ENCODE data around the gene EPS15. TPM values are rescaled to one million over a fixed set of nuclear protein-coding genes. Genes with fewer than 3 reads are reported as not detected.
"Not testable (repeated sequence)": the region's sequence is repeated elsewhere in the genome, so short reads cannot be mapped to it uniquely, and the experiment has no call there.

The EPS15 gene
- total RNA-seq, 1 donor from 2014 or later, result 120 TPM

DNA sequence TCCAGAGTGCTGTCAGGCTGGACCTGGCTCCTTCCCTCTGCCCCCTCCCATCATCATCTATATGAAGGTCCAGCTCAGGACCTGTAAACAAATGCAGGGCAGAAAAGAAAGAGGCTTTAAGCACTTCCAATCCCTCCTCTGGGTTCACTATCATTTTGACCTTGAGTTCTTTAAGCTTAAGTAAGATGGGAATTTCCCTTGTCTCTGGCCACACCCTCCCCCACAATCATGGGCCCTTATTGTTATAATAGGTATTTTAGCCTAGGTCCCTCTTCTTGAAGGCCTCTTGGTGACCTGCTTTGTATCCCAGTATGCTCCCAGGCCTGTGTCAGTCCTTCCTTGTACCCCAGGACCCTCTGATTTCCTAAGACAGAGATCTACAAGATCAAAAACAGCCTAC, 45.1 kb upstream of the EPS15 start:
- peaks cover 15% of the 10 kb centered on the region for H3K4me1 Mint-ChIP-seq (ENCODE audit: unreplicated experiment)
- no peak overlapping the region for H3K4me3 Mint-ChIP-seq (ENCODE audit: unreplicated experiment)
- no peaks in the 10 kb centered on the region for H3K9me3 Mint-ChIP-seq (ENCODE audit: unreplicated experiment)
- TF ChIP-seq, protein P1, sequence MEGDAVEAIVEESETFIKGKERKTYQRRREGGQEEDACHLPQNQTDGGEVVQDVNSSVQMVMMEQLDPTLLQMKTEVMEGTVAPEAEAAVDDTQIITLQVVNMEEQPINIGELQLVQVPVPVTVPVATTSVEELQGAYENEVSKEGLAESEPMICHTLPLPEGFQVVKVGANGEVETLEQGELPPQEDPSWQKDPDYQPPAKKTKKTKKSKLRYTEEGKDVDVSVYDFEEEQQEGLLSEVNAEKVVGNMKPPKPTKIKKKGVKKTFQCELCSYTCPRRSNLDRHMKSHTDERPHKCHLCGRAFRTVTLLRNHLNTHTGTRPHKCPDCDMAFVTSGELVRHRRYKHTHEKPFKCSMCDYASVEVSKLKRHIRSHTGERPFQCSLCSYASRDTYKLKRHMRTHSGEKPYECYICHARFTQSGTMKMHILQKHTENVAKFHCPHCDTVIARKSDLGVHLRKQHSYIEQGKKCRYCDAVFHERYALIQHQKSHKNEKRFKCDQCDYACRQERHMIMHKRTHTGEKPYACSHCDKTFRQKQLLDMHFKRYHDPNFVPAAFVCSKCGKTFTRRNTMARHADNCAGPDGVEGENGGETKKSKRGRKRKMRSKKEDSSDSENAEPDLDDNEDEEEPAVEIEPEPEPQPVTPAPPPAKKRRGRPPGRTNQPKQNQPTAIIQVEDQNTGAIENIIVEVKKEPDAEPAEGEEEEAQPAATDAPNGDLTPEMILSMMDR (IDR thresholded peaks at IDR 0.05; ENCODE audit: unreplicated experiment), result no peak
- no peaks in the 10 kb centered on the region for H3K36me3 Mint-ChIP-seq (ENCODE audit: low read depth, unreplicated experiment)
- H3K27ac Mint-ChIP-seq (ENCODE audit: unreplicated experiment), result no peak overlapping the region
- H3K27me3 Mint-ChIP-seq (ENCODE audit: unreplicated experiment), result peaks cover 5% of the 10 kb centered on the region
- no peak for DNase-seq (ENCODE audit: low spot score)

DNA sequence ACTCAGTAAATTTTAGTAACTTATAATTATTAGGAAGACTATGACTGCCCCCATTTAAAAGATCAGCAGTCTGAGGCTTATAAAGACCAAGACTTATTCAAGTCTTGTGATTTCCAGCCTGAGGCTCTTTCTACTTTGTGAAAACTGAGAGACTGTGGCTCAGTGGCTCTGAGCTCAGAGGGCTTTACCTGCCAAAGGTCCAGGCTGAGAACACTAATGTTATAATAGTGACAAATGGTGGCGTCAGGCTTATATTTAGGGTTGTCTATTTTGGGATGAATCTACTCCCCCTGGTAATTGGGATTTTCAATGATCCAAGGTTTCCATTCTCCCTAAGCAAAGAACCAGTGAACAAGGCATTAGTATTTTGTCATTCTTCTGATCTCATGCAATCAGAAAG, 42.6 kb upstream of the EPS15 start:
- H3K27ac Mint-ChIP-seq (ENCODE audit: unreplicated experiment), result no peak overlapping the region
- no peaks in the 10 kb centered on the region for H3K27me3 Mint-ChIP-seq (ENCODE audit: unreplicated experiment)
- TF ChIP-seq, protein P1 (IDR thresholded peaks at IDR 0.05; ENCODE audit: unreplicated experiment), result no peak
- no peak overlapping the region for H3K4me3 Mint-ChIP-seq (ENCODE audit: unreplicated experiment)
- peaks cover 18% of the 10 kb centered on the region for H3K4me1 Mint-ChIP-seq (ENCODE audit: unreplicated experiment)
- H3K36me3 Mint-ChIP-seq (ENCODE audit: low read depth, unreplicated experiment), result no peaks in the 10 kb centered on the region
- DNase-seq (ENCODE audit: low spot score), result no peak
- H3K9me3 Mint-ChIP-seq (ENCODE audit: unreplicated experiment), result no peaks in the 10 kb centered on the region

DNA sequence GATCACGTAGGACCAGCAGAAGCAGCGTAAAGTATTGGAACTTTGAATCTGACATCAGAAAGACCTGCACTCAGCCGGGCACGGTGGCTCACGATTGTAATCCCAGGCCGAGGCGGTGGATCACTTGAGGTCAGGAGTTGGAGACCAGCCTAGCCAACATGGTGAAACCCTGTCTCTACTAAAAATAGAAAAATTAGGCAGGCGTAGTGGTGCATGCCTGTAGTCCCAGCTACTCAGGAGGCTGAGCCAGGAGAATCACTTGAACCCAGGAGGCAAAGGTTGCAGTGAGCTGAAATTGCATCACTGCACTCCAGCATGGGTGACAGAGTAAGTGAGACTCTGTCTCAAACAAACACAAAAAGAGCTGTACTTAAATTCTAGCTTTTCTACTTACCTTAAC, 41.8 kb upstream of the EPS15 start:
- peaks cover 18% of the 10 kb centered on the region for H3K4me1 Mint-ChIP-seq (ENCODE audit: unreplicated experiment)
- H3K9me3 Mint-ChIP-seq (ENCODE audit: unreplicated experiment); H3K4me3 Mint-ChIP-seq (ENCODE audit: unreplicated experiment); H3K27me3 Mint-ChIP-seq (ENCODE audit: unreplicated experiment); DNase-seq (ENCODE audit: low spot score); H3K27ac Mint-ChIP-seq (ENCODE audit: unreplicated experiment); H3K36me3 Mint-ChIP-seq (ENCODE audit: low read depth, unreplicated experiment): not testable (repeated sequence)

DNA sequence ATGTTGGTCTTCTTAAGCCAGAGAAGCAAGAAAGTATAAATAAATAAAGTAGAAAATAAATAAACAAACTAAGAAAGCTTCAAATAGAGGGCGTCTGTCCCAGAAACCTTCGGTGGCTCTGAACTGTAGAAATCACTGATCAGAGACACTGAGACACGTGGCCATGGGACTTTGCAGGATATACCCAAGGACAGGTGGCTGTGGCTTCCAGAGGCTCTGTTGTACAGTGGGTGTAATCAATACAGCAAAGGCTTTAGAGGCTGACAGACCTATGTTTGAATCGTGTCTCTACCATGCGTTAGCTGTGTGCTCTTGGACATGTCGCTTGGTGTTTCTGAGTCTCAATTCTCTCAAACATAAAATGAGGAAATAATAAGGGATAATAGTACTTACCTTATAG, 41.0 kb upstream of the EPS15 start:
- no peak overlapping the region for H3K27ac Mint-ChIP-seq (ENCODE audit: unreplicated experiment)
- no peak for DNase-seq (ENCODE audit: low spot score)
- peaks cover 18% of the 10 kb centered on the region for H3K4me1 Mint-ChIP-seq (ENCODE audit: unreplicated experiment)
- H3K36me3 Mint-ChIP-seq (ENCODE audit: low read depth, unreplicated experiment), result no peaks in the 10 kb centered on the region
- H3K9me3 Mint-ChIP-seq (ENCODE audit: unreplicated experiment), result no peaks in the 10 kb centered on the region
- no peaks in the 10 kb centered on the region for H3K27me3 Mint-ChIP-seq (ENCODE audit: unreplicated experiment)
- TF ChIP-seq, protein P1 (IDR thresholded peaks at IDR 0.05; ENCODE audit: unreplicated experiment), result no peak
- H3K4me3 Mint-ChIP-seq (ENCODE audit: unreplicated experiment), result no peak overlapping the region

DNA sequence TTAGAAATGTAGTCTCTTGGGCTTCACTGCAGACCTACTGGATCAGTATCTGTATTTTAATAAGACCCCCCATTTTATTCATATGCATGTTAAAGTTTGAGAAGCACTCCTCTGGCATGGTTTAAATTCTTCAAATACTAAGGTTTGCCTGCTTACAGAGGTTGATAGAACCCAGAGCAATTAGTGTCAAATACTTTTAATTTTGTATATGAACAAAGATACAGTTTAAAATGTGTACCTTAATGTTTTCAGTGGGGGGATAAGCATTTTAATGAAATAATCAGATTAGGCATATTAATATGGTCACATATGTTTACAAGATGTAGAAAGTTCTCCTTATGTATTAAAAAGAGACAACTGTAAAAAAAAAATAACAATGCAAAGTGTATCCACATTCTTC, 40.4 kb upstream of the EPS15 start:
- no peak overlapping the region for H3K27ac Mint-ChIP-seq (ENCODE audit: unreplicated experiment)
- no peak for DNase-seq (ENCODE audit: low spot score)
- no peaks in the 10 kb centered on the region for H3K9me3 Mint-ChIP-seq (ENCODE audit: unreplicated experiment)
- H3K27me3 Mint-ChIP-seq (ENCODE audit: unreplicated experiment), result no peaks in the 10 kb centered on the region
- TF ChIP-seq, protein P1 (IDR thresholded peaks at IDR 0.05; ENCODE audit: unreplicated experiment), result no peak
- H3K4me3 Mint-ChIP-seq (ENCODE audit: unreplicated experiment), result no peak overlapping the region
- H3K4me1 Mint-ChIP-seq (ENCODE audit: unreplicated experiment), result peaks cover 18% of the 10 kb centered on the region
- H3K36me3 Mint-ChIP-seq (ENCODE audit: low read depth, unreplicated experiment), result no peaks in the 10 kb centered on the region

DNA sequence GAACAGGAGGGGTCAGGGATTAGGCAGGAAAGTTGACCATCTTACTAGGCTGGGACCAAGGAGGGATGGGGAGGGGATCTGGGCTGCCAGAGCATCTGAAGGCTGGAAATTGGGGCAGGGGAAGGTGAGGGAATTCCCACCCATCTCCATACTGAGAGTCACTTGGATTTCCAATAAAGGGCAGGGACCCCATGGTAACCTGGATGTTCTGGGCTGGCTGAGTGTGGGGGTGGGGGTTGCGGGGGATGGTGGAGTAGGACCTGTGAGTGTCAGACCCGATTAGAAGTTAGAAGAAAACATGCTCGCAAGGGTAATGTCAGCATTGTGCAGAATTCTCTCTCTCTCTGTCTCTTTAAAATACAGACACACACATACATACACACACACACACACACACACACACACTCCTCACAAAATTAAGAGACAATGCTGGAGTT, 40.0 kb upstream of the EPS15 start:
- H3K36me3 Mint-ChIP-seq (ENCODE audit: low read depth, unreplicated experiment), result no peaks in the 10 kb centered on the region
- H3K27me3 Mint-ChIP-seq (ENCODE audit: unreplicated experiment), result no peaks in the 10 kb centered on the region
- H3K4me1 Mint-ChIP-seq (ENCODE audit: unreplicated experiment), result peaks cover 18% of the 10 kb centered on the region
- no peak overlapping the region for H3K27ac Mint-ChIP-seq (ENCODE audit: unreplicated experiment)
- no peak for DNase-seq (ENCODE audit: low spot score)
- TF ChIP-seq, protein P1 (IDR thresholded peaks at IDR 0.05; ENCODE audit: unreplicated experiment), result no peak
- H3K9me3 Mint-ChIP-seq (ENCODE audit: unreplicated experiment), result no peaks in the 10 kb centered on the region
- no peak overlapping the region for H3K4me3 Mint-ChIP-seq (ENCODE audit: unreplicated experiment)

Measured in endothelial cell (in vitro differentiated cells).